ENCODE data around the gene USP38. TPM values are rescaled to one million over a fixed set of nuclear protein-coding genes. Genes with fewer than 3 reads are reported as not detected.

USP38 gene
- total and polyA plus RNA-seq, 2 donors (not counting 1 experiment from before 2014, with no cell fraction given): 13.9 to 15.7 TPM

DNA sequence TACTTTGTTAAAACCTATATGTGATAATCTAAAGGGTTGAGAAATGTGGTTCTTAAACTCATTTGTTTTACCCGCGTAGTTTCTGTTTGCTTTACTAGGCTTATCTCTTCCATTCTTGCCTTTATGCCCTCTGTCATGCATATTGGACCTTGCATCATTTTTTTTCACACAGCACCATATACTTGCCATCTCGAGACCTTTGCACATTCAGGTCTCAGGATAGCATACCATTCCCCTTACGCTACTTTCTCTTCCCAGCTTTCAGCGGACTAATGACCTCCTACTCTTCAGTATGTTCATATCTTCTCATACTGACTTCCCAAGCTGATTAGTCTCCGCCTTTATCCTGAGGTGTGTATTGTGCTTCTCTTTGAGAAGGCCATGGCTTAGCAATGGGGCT is 40.5 kb downstream of the USP38 start:
- H3K4me1 ChIP-seq (ENCODE audit: control insufficient read depth, extremely low read depth, insufficient read depth, low read length): no peaks in the 10 kb centered on the region
- no peaks in the 10 kb centered on the region for H3K9me3 ChIP-seq (ENCODE audit: control insufficient read depth, insufficient read depth, low read depth, low read length)
- H3K9ac ChIP-seq (ENCODE audit: insufficient read depth, low read length): no peak overlapping the region
- no peaks in the 10 kb centered on the region for H4K20me1 ChIP-seq (ENCODE audit: control insufficient read depth, extremely low read depth, insufficient read depth, low read length)
- H3K79me2 ChIP-seq (ENCODE audit: control insufficient read depth, insufficient read depth, low read length): no peaks in the 10 kb centered on the region
- no peak overlapping the region for H3K4me3 ChIP-seq (replicated peaks in 1 of 4; ENCODE audit: control extremely low read depth in 1 of 4, insufficient read depth in 1 of 4, low read depth in 3 of 4, low read length in 4 of 4)
- H2AFZ ChIP-seq (ENCODE audit: low read length): no peak overlapping the region
- no peak for TF ChIP-seq EZH2 (IDR thresholded peaks at IDR 0.05; ENCODE audit: low read length, missing control alignments)
- TF ChIP-seq, protein P1, sequence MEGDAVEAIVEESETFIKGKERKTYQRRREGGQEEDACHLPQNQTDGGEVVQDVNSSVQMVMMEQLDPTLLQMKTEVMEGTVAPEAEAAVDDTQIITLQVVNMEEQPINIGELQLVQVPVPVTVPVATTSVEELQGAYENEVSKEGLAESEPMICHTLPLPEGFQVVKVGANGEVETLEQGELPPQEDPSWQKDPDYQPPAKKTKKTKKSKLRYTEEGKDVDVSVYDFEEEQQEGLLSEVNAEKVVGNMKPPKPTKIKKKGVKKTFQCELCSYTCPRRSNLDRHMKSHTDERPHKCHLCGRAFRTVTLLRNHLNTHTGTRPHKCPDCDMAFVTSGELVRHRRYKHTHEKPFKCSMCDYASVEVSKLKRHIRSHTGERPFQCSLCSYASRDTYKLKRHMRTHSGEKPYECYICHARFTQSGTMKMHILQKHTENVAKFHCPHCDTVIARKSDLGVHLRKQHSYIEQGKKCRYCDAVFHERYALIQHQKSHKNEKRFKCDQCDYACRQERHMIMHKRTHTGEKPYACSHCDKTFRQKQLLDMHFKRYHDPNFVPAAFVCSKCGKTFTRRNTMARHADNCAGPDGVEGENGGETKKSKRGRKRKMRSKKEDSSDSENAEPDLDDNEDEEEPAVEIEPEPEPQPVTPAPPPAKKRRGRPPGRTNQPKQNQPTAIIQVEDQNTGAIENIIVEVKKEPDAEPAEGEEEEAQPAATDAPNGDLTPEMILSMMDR (conservative IDR thresholded peaks at IDR 0.05 in 1 of 2, IDR thresholded peaks at IDR 0.05 in 1 of 2; ENCODE audit: low read depth in 1 of 2, low read length in 2 of 2): no peak
- no peaks in the 10 kb centered on the region for H3K27me3 ChIP-seq (ENCODE audit: control insufficient read depth, insufficient read depth, low read length)
- no peak overlapping the region for H3K27ac ChIP-seq (ENCODE audit: insufficient read depth, low read length)
- no peak for DNase-seq (ENCODE audit: low read depth in 2 of 2)
- no peaks in the 10 kb centered on the region for H3K36me3 ChIP-seq (ENCODE audit: control insufficient read depth, insufficient read depth, low read length)
- no peak overlapping the region for H3K4me2 ChIP-seq (ENCODE audit: extremely low read depth, insufficient read depth, low read length)

DNA sequence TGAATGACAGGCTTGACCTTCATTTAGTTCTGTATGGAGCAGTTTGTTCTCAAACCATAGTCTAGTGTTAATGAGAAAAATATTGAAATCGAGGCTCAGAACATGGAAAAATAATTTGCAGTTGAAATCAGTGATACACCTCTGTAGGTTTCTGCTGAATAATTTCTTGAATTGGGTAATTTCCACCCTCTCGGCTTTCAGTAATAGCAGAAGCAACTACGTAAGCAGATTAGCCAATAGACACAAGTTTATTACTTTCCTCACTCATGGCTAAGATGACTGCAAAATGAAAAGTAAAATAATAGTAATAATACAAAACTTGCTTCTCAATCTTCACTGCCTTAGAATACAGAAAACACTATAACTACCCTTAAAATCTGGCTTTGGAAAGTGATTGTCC is 46.0 kb downstream of the USP38 start:
- no peak overlapping the region for H3K27ac ChIP-seq (ENCODE audit: insufficient read depth, low read length)
- no peak for DNase-seq (ENCODE audit: low read depth in 2 of 2)
- H3K4me1 ChIP-seq (ENCODE audit: control insufficient read depth, extremely low read depth, insufficient read depth, low read length): no peaks in the 10 kb centered on the region
- H3K79me2 ChIP-seq (ENCODE audit: control insufficient read depth, insufficient read depth, low read length): no peaks in the 10 kb centered on the region
- H3K4me2 ChIP-seq (ENCODE audit: extremely low read depth, insufficient read depth, low read length): no peak overlapping the region
- no peaks in the 10 kb centered on the region for H4K20me1 ChIP-seq (ENCODE audit: control insufficient read depth, extremely low read depth, insufficient read depth, low read length)
- H2AFZ ChIP-seq (ENCODE audit: low read length): no peak overlapping the region
- H3K9me3 ChIP-seq (ENCODE audit: control insufficient read depth, insufficient read depth, low read depth, low read length): no peaks in the 10 kb centered on the region
- H3K27me3 ChIP-seq (ENCODE audit: control insufficient read depth, insufficient read depth, low read length): no peaks in the 10 kb centered on the region
- H3K4me3 ChIP-seq (replicated peaks in 1 of 4; ENCODE audit: control extremely low read depth in 1 of 4, insufficient read depth in 1 of 4, low read depth in 3 of 4, low read length in 4 of 4): no peak overlapping the region
- H3K9ac ChIP-seq (ENCODE audit: insufficient read depth, low read length): no peak overlapping the region
- TF ChIP-seq, protein P1 (conservative IDR thresholded peaks at IDR 0.05 in 1 of 2, IDR thresholded peaks at IDR 0.05 in 1 of 2; ENCODE audit: low read depth in 1 of 2, low read length in 2 of 2): no peak
- TF ChIP-seq EZH2 (IDR thresholded peaks at IDR 0.05; ENCODE audit: low read length, missing control alignments): no peak
- H3K36me3 ChIP-seq (ENCODE audit: control insufficient read depth, insufficient read depth, low read length): no peaks in the 10 kb centered on the region

DNA sequence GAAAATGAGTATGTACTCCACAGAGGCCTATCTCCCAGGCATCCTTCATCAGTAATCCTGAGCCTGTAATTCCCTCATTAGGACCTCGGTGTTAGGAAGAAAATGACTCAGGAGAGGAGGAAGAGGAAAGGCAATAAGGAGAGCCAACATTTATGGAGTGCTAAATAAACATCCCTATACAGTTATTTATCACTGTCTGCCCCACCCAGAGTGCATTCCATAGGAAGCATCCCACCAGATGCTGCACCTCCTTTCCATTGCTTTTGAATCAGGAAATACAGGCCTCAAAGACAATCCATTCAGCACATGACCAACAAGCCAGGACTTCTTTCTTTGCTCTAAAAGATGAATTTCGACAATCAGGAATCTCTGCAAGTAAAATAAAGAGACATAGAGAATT is 47.6 kb downstream of the USP38 start:
- no peaks in the 10 kb centered on the region for H3K4me1 ChIP-seq (ENCODE audit: control insufficient read depth, extremely low read depth, insufficient read depth, low read length)
- no peak overlapping the region for H3K4me3 ChIP-seq (replicated peaks in 1 of 4; ENCODE audit: control extremely low read depth in 1 of 4, insufficient read depth in 1 of 4, low read depth in 3 of 4, low read length in 4 of 4)
- H4K20me1 ChIP-seq (ENCODE audit: control insufficient read depth, extremely low read depth, insufficient read depth, low read length): no peaks in the 10 kb centered on the region
- H3K79me2 ChIP-seq (ENCODE audit: control insufficient read depth, insufficient read depth, low read length): no peaks in the 10 kb centered on the region
- no peak overlapping the region for H2AFZ ChIP-seq (ENCODE audit: low read length)
- no peak for TF ChIP-seq EZH2 (IDR thresholded peaks at IDR 0.05; ENCODE audit: low read length, missing control alignments)
- no peaks in the 10 kb centered on the region for H3K9me3 ChIP-seq (ENCODE audit: control insufficient read depth, insufficient read depth, low read depth, low read length)
- no peak overlapping the region for H3K9ac ChIP-seq (ENCODE audit: insufficient read depth, low read length)
- H3K36me3 ChIP-seq (ENCODE audit: control insufficient read depth, insufficient read depth, low read length): no peaks in the 10 kb centered on the region
- no peak overlapping the region for H3K27ac ChIP-seq (ENCODE audit: insufficient read depth, low read length)
- DNase-seq (ENCODE audit: low read depth in 2 of 2): no peak
- H3K27me3 ChIP-seq (ENCODE audit: control insufficient read depth, insufficient read depth, low read length): no peaks in the 10 kb centered on the region
- H3K4me2 ChIP-seq (ENCODE audit: extremely low read depth, insufficient read depth, low read length): no peak overlapping the region
